HepG2 (cell line): ENCODE data around the gene OPRL1. TPM values are rescaled to one million over a fixed set of nuclear protein-coding genes. Genes with fewer than 3 reads are reported as not detected.

Experiments
- CC2D1A ChIP-seq: sonication (generic); formaldehyde crosslinking; IDR thresholded peaks from 2 replicates; pipeline ENCODE4 v1.8.1; 2023; ENCODE audit warnings: mild to moderate bottlenecking, missing genetic modification reagents
- CENPT ChIP-seq: sonication (generic); formaldehyde crosslinking; IDR thresholded peaks from 2 replicates; pipeline ENCODE4 v1.8.0; 2022; ENCODE audit warnings: low read depth, mild to moderate bottlenecking, moderate library complexity, missing genetic modification reagents
- DR1 ChIP-seq: sonication (generic); formaldehyde crosslinking; IDR thresholded peaks from 2 replicates; pipeline ENCODE4 v1.8.0; 2021; ENCODE audit warnings: mild to moderate bottlenecking, missing genetic modification reagents, inconsistent platforms
- ELF1 ChIP-seq: sonication (generic); formaldehyde crosslinking; IDR thresholded peaks from 2 replicates; pipeline ENCODE4 v1.4.0; 2020; ENCODE audit warnings: missing genetic modification reagents
- FOSL2 ChIP-seq: sonication (generic); formaldehyde crosslinking; IDR thresholded peaks from 2 replicates; pipeline ENCODE4 v1.4.0; 2020; ENCODE audit warnings: missing genetic modification reagents
- GATAD2A ChIP-seq: IDR thresholded peaks from 2 replicates; pipeline ENCODE4 v1.6.1; 2016
- MBNL3 ChIP-seq: fragments of 250-450 bp; sonication (Bioruptor Pico); conservative IDR thresholded peaks from 2 replicates; pipeline ENCODE4 v1.8.0; 2022; ENCODE audit warnings: mild to moderate bottlenecking, inconsistent platforms
- MIXL1 ChIP-seq: IDR thresholded peaks from 2 replicates; pipeline ENCODE4 v1.6.1; 2016
- NFE2L1 ChIP-seq: sonication (generic); formaldehyde crosslinking; IDR thresholded peaks from 2 replicates; pipeline ENCODE4 v1.4.0; 2020; ENCODE audit warnings: missing genetic modification reagents, mild to moderate bottlenecking, borderline replicate concordance
- RBFOX2 ChIP-seq: fragments of 200-400 bp; formaldehyde crosslinking; IDR thresholded peaks from 2 replicates; pipeline ENCODE4 v1.6.1; 2017; ENCODE audit warnings: low read depth, mild to moderate bottlenecking, low read length
- RFX3 ChIP-seq: IDR thresholded peaks from 2 replicates; pipeline ENCODE4 v1.6.1; 2016; ENCODE audit warnings: missing biosample characterization, missing genetic modification reagents
- TAF1 ChIP-seq: sonication (generic); formaldehyde crosslinking; IDR thresholded peaks from 2 replicates; pipeline ENCODE4 v1.4.0; 2020; ENCODE audit warnings: missing genetic modification reagents
- THAP11 ChIP-seq: IDR thresholded peaks from 2 replicates; pipeline ENCODE4 v1.6.1; 2016; ENCODE audit warnings: missing biosample characterization, missing genetic modification reagents
- ZBTB49 ChIP-seq: sonication (generic); formaldehyde crosslinking; IDR thresholded peaks from 2 replicates; pipeline ENCODE4 v1.4.0; 2020; ENCODE audit warnings: missing genetic modification reagents, borderline replicate concordance
- ZMYM2 ChIP-seq: sonication (generic); formaldehyde crosslinking; IDR thresholded peaks from 2 replicates; pipeline ENCODE4 v1.8.0; 2022; ENCODE audit warnings: mild to moderate bottlenecking, missing genetic modification reagents
- ZNF563 ChIP-seq: sonication (generic); formaldehyde crosslinking; IDR thresholded peaks from 2 replicates; pipeline ENCODE4 v1.8.0; 2022; ENCODE audit warnings: mild to moderate bottlenecking, moderate library complexity, missing genetic modification reagents
- ZNF781 ChIP-seq: sonication (generic); formaldehyde crosslinking; IDR thresholded peaks from 2 replicates; pipeline ENCODE4 v1.5.1; 2020; ENCODE audit warnings: borderline replicate concordance, mild to moderate bottlenecking, missing genetic modification reagents; ENCODE audit errors: not compliant biosample characterization
- polyA plus RNA-seq, 8 experiments: library from polyadenylated mRNA; depleted of rRNA in 3 of 8; stranded (reverse) in 7 of 8; unstranded in 1 of 8; fragments of >200 nt; fragmentation: Illumina TruSeq in 4 of 8; extraction: Trizol in 4 of 8; gene quantifications; 2 replicates each; pipeline versions ENCODE4 v1.2.1 to v1.2.3, GENCODE V29; 2011 to 2016; ENCODE audit warnings: low read depth in 4 of 8, missing spikeins in 1 of 8, mixed read lengths in 1 of 8; ENCODE audit not compliant: insufficient read depth in 1 of 8
- total RNA-seq, 5 experiments: library from RNA; depleted of rRNA; stranded (reverse); fragments of >200 nt; fragmentation: Illumina TruSeq; extraction: Trizol; gene quantifications; 2 replicates each; pipeline ENCODE4 v1.2.3, GENCODE V29; 2016; ENCODE audit warnings: low read depth in 1 of 5
- TF ChIP-seq, protein P1 (sequence below): sonication (generic); formaldehyde crosslinking; IDR thresholded peaks from 2 replicates; pipeline ENCODE4 v1.5.0; 2020; ENCODE audit warnings: missing genetic modification reagents
- TF ChIP-seq, protein P2 (sequence below): sonication (generic); formaldehyde crosslinking; IDR thresholded peaks from 2 replicates; pipeline ENCODE4 v1.4.0; 2020; ENCODE audit warnings: missing genetic modification reagents
- TF ChIP-seq, protein P3 (sequence below): IDR thresholded peaks from 2 replicates; pipeline ENCODE4 v1.6.1; 2016; ENCODE audit warnings: mild to moderate bottlenecking
- TF ChIP-seq, protein P4 (sequence below): sonication (generic); formaldehyde crosslinking; IDR thresholded peaks from 2 replicates; pipeline ENCODE4 v1.4.0; 2020; ENCODE audit warnings: mild to moderate bottlenecking, missing genetic modification reagents

Gene OPRL1
- total and polyA plus RNA-seq, 2 of the 13 experiments (the other 11 are each of a cell fraction or from before 2014, with no cell fraction given), result 0.35 to 0.71 TPM

DNA sequence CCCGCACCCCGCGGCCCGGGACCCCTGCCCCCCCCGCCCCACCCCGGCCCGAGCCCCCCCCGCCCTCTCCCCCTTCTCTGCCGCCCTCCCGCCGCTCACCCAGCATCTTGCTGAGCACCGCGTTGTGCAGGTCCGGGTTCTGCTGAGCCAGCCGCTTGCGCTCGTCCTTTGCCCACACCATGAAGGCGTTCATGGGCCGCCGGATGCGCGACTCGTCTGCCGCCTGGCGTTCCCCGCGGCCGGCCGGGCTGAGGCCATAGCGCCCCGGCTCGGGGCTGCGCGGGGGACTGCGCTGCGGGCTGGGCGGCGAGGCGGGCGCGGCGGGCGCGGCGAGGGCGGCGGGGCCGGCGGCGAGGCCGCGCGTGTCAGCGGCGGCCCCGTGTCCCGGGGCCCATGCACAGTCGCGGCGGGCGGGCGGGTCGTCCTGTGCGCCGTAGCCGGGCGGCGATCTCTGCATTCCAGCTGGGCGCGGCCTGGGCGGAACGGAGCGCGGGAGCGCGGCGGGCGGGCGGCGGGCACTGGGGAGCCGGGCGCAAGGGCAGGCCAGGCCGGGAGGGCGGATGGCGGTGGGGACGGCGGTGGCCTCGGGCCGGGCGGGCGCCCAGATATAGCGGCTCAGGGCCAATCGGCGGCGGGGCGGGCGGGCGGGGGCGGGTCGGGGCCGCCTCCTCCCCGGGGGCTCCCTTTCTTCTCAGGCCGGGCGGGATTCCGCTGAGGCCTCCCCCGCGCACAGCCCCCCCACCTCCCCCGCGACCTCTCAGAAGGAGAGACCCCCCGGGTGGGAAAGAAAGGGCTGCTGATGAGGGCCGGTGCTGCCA is 30.6 kb upstream of the OPRL1 start, which contains the start of gene SOX18 (continued):
- TF ChIP-seq, protein P1, sequence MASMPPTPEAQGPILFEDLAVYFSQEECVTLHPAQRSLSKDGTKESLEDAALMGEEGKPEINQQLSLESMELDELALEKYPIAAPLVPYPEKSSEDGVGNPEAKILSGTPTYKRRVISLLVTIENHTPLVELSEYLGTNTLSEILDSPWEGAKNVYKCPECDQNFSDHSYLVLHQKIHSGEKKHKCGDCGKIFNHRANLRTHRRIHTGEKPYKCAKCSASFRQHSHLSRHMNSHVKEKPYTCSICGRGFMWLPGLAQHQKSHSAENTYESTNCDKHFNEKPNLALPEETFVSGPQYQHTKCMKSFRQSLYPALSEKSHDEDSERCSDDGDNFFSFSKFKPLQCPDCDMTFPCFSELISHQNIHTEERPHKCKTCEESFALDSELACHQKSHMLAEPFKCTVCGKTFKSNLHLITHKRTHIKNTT (CRISPR knock-in tag), result no peak
- TF ChIP-seq TAF1 (CRISPR knock-in tag), result peak; percentile 52
- TF ChIP-seq ELF1 (CRISPR knock-in tag), result no peak
- 0 out of 2 replicates have a peak, but pooled peaks have one; percentile 45 for TF ChIP-seq CENPT (CRISPR knock-in tag)
- TF ChIP-seq ZBTB49, result no peak
- no peak for TF ChIP-seq ZNF781 (CRISPR knock-in tag)
- TF ChIP-seq, protein P2, sequence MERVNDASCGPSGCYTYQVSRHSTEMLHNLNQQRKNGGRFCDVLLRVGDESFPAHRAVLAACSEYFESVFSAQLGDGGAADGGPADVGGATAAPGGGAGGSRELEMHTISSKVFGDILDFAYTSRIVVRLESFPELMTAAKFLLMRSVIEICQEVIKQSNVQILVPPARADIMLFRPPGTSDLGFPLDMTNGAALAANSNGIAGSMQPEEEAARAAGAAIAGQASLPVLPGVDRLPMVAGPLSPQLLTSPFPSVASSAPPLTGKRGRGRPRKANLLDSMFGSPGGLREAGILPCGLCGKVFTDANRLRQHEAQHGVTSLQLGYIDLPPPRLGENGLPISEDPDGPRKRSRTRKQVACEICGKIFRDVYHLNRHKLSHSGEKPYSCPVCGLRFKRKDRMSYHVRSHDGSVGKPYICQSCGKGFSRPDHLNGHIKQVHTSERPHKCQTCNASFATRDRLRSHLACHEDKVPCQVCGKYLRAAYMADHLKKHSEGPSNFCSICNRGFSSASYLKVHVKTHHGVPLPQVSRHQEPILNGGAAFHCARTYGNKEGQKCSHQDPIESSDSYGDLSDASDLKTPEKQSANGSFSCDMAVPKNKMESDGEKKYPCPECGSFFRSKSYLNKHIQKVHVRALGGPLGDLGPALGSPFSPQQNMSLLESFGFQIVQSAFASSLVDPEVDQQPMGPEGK (CRISPR knock-in tag), result peak; percentile 23; the same call in 1 of the 2 replicates
- peak; percentile 81 for TF ChIP-seq RBFOX2
- TF ChIP-seq FOSL2, result no peak
- TF ChIP-seq MBNL3 (CRISPR knock-in tag), result no peak
- TF ChIP-seq MIXL1, result no peak
- TF ChIP-seq, protein P3, sequence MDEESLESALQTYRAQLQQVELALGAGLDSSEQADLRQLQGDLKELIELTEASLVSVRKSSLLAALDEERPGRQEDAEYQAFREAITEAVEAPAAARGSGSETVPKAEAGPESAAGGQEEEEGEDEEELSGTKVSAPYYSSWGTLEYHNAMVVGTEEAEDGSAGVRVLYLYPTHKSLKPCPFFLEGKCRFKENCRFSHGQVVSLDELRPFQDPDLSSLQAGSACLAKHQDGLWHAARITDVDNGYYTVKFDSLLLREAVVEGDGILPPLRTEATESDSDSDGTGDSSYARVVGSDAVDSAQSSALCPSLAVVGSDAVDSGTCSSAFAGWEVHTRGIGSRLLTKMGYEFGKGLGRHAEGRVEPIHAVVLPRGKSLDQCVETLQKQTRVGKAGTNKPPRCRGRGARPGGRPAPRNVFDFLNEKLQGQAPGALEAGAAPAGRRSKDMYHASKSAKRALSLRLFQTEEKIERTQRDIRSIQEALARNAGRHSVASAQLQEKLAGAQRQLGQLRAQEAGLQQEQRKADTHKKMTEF (CRISPR knock-in tag), result no peak
- TF ChIP-seq, protein P4, sequence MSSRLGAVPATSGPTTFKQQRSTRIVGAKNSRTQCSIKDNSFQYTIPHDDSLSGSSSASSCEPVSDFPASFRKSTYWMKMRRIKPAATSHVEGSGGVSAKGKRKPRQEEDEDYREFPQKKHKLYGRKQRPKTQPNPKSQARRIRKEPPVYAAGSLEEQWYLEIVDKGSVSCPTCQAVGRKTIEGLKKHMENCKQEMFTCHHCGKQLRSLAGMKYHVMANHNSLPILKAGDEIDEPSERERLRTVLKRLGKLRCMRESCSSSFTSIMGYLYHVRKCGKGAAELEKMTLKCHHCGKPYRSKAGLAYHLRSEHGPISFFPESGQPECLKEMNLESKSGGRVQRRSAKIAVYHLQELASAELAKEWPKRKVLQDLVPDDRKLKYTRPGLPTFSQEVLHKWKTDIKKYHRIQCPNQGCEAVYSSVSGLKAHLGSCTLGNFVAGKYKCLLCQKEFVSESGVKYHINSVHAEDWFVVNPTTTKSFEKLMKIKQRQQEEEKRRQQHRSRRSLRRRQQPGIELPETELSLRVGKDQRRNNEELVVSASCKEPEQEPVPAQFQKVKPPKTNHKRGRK (CRISPR knock-in tag), result no peak
- TF ChIP-seq RFX3 (CRISPR knock-in tag), result no peak
- no peak for TF ChIP-seq ZMYM2 (CRISPR knock-in tag)
- no peak; the same call in 1 of the 2 replicates for TF ChIP-seq DR1 (CRISPR knock-in tag)
- peak; percentile 18; the same call in 1 of the 2 replicates for TF ChIP-seq THAP11 (CRISPR knock-in tag)
- no peak for TF ChIP-seq ZNF563 (CRISPR knock-in tag)
- TF ChIP-seq NFE2L1 (CRISPR knock-in tag), result no peak
- TF ChIP-seq GATAD2A, result no peak
- TF ChIP-seq CC2D1A (CRISPR knock-in tag), result no peak
